NB4 (cell line): Measurements from ENCODE around the gene KCNG2.

Experiments
- DNase-seq: peaks from one replicate; pipeline ENCODE4 v3.0.0; 2010; ENCODE audit warnings: low read depth
- H3K4me3 ChIP-seq: one replicate; pipeline ENCODE4 v1.5.1; 2011; ENCODE audit warnings: mild to moderate bottlenecking, low read depth, low read length, moderate library complexity
- CTCF ChIP-seq: IDR thresholded peaks from one replicate; pipeline ENCODE4 v1.5.1; 2012; ENCODE audit warnings: low read depth, low read length
- MAX ChIP-seq: IDR thresholded peaks from 2 replicates; pipeline ENCODE4 v1.6.1; 2011; ENCODE audit warnings: low read depth, low read length
- MYC ChIP-seq: IDR thresholded peaks from 2 replicates; pipeline ENCODE4 v1.6.1; 2011; ENCODE audit warnings: low read depth, low read length
- POLR2A ChIP-seq: IDR thresholded peaks from 2 replicates; pipeline ENCODE4 v1.6.1; 2011; ENCODE audit warnings: mild to moderate bottlenecking; ENCODE audit not compliant: insufficient read length; ENCODE audit errors: extremely low read depth

The KCNG2 gene

GRCh38 chr18:79816981-79817606, 19.4 kb downstream of the KCNG2 start:
- TF ChIP-seq MYC (no peak), MAX (peak; percentile 80), POLR2A (no peak), CTCF (no peak)
- H3K4me3 ChIP-seq = no peak overlapping the region
- DNase-seq = no peak

- DNase-seq = no peak
- no peak overlapping the region for H3K4me3 ChIP-seq
- TF ChIP-seq CTCF (no peak), POLR2A (no peak), MAX (no peak)
These were observed 19.9 kb downstream of the KCNG2 start for GRCh38 chr18:79817607-79817998.

- DNase-seq = peak; percentile 31
- no peak for TF ChIP-seq POLR2A
- no peak for TF ChIP-seq MYC
- TF ChIP-seq MAX = no peak
- no peak for TF ChIP-seq CTCF
- no peak overlapping the region for H3K4me3 ChIP-seq
These were observed 20.3 kb downstream of the KCNG2 start for GRCh38 chr18:79818036-79818435.

GRCh38 chr18:79818631-79819030, 20.9 kb downstream of the KCNG2 start:
- TF ChIP-seq MYC (no peak), CTCF (no peak), POLR2A (no peak), MAX (no peak)

GRCh38 chr18:79819064-79819967, 21.6 kb downstream of the KCNG2 start:
- DNase-seq = peak; percentile 45
- TF ChIP-seq CTCF (no peak), POLR2A (no peak), MYC (no peak), MAX (no peak)
- no peak overlapping the region for H3K4me3 ChIP-seq

More at GRCh38 chr18:79818631-79819030, 20.9 kb downstream of the KCNG2 start:
- H3K4me3 ChIP-seq = no peak overlapping the region
- no peak for DNase-seq
